GM23338 (cell line): ENCODE measurements around the gene TMEM140. TPM values are rescaled to one million over a fixed set of nuclear protein-coding genes. Genes with fewer than 3 reads are reported as not detected.

Source experiments
- ATAC-seq: fragments of 200-7000 bp; cut with Tn5 transposase; 3 replicates; pipeline ENCODE4 v1.9.1; 2020
- DNase-seq: peaks from one replicate; pipeline ENCODE4 v3.0.0-alpha.2; 2015; ENCODE audit warnings: low spot score
- H2AFZ ChIP-seq: fragments of 200-600 bp; sonication (generic); 2 replicates; pipeline ENCODE4 v1.8.0; 2016; ENCODE audit warnings: antibody characterized with exemption, mild to moderate bottlenecking, moderate library complexity
- H3F3A ChIP-seq: fragments of 200-600 bp; sonication (generic); replicated peaks from 2 replicates; pipeline ENCODE4 v1.8.0; 2017; ENCODE audit warnings: antibody characterized with exemption, mixed run types, low read depth
- H3K27ac ChIP-seq: fragments of 200-600 bp; sonication (generic); 2 replicates; pipeline ENCODE4 v1.6.1; 2016; ENCODE audit warnings: low read depth
- H3K27me3 ChIP-seq: fragments of 200-600 bp; sonication (generic); 2 replicates; pipeline ENCODE4 v1.8.0; 2016; ENCODE audit warnings: mild to moderate bottlenecking, mixed run types, moderate library complexity; ENCODE audit not compliant: insufficient read depth
- H3K36me3 ChIP-seq: fragments of 200-600 bp; sonication (generic); 2 replicates; pipeline ENCODE4 v1.8.0; 2016; ENCODE audit warnings: mild to moderate bottlenecking; ENCODE audit not compliant: insufficient read depth
- H3K4me1 ChIP-seq: fragments of 200-600 bp; sonication (generic); 2 replicates; pipeline ENCODE4 v1.8.0; 2016; ENCODE audit warnings: mild to moderate bottlenecking, moderate library complexity; ENCODE audit not compliant: insufficient read depth
- H3K4me2 ChIP-seq: fragments of 200-600 bp; sonication (generic); 2 replicates; pipeline ENCODE4 v1.7.1; 2017; ENCODE audit warnings: mixed run types
- H3K4me3 ChIP-seq: fragments of 200-600 bp; sonication (generic); 2 replicates; pipeline ENCODE4 v1.6.1; 2016; ENCODE audit warnings: mixed run types
- H3K79me2 ChIP-seq: fragments of 200-600 bp; sonication (generic); replicated peaks from 2 replicates; pipeline ENCODE4 v1.8.0; 2017; ENCODE audit warnings: mild to moderate bottlenecking; ENCODE audit not compliant: insufficient read depth
- H3K9me2 ChIP-seq: fragments of 200-600 bp; sonication (generic); 2 replicates; pipeline ENCODE4 v1.8.0; 2017; ENCODE audit not compliant: insufficient read depth
- H4K20me1 ChIP-seq: fragments of 200-600 bp; sonication (generic); replicated peaks from 2 replicates; pipeline ENCODE4 v1.8.0; 2017; ENCODE audit warnings: mild to moderate bottlenecking; ENCODE audit not compliant: insufficient read depth
- H3K27ac Mint-ChIP-seq: 2 replicates; pipeline ENCODE4 v1.8.0; 2020; ENCODE audit warnings: inconsistent platforms, mild to moderate bottlenecking, moderate library complexity, mixed read lengths
- H3K27me3 Mint-ChIP-seq: 3 replicates; pipeline ENCODE4 v1.8.0; 2022; ENCODE audit warnings: low read depth, mild to moderate bottlenecking, moderate library complexity, mixed read lengths, inconsistent platforms; ENCODE audit not compliant: insufficient read depth, poor library complexity
- H3K36me3 Mint-ChIP-seq: 3 replicates; pipeline ENCODE4 v1.8.0; 2021; ENCODE audit warnings: low read depth, mild to moderate bottlenecking, inconsistent platforms, moderate library complexity, mixed read lengths
- H3K4me1 Mint-ChIP-seq: 3 replicates; pipeline ENCODE4 v1.8.0; 2020; ENCODE audit warnings: mild to moderate bottlenecking, inconsistent platforms, mixed read lengths
- H3K4me3 Mint-ChIP-seq: 3 replicates; pipeline ENCODE4 v1.8.0; 2021; ENCODE audit warnings: moderate library complexity, mild to moderate bottlenecking, inconsistent platforms, mixed read lengths
- H3K9me3 Mint-ChIP-seq: 3 replicates; pipeline ENCODE4 v1.8.0; 2020; ENCODE audit warnings: moderate library complexity, mild to moderate bottlenecking, inconsistent platforms, mixed read lengths
- CREB1 ChIP-seq: fragments of 250-450 bp; sonication (Bioruptor Pico); IDR thresholded peaks from 2 replicates; pipeline ENCODE4 v1.5.0; 2020; ENCODE audit warnings: low read depth, mild to moderate bottlenecking, moderate library complexity
- EZH2 ChIP-seq: fragments of 200-600 bp; sonication (generic); IDR thresholded peaks from one replicate; pipeline ENCODE4 v1.8.0; 2017; ENCODE audit warnings: antibody characterized with exemption, mild to moderate bottlenecking, low read depth; ENCODE audit not compliant: unreplicated experiment
- EZH2phosphoT487 ChIP-seq: fragments of 200-600 bp; sonication (generic); IDR thresholded peaks from one replicate; pipeline ENCODE4 v1.8.1; 2018; ENCODE audit warnings: antibody characterized with exemption; ENCODE audit not compliant: unreplicated experiment
- JUNB ChIP-seq: IDR thresholded peaks from one replicate; pipeline ENCODE4 v1.6.1; 2016; ENCODE audit warnings: antibody characterized with exemption; ENCODE audit not compliant: unreplicated experiment
- NANOG ChIP-seq: IDR thresholded peaks from 2 replicates; pipeline ENCODE4 v1.6.1; 2016; ENCODE audit warnings: antibody characterized with exemption, borderline replicate concordance
- POLR2AphosphoS5 ChIP-seq: IDR thresholded peaks from 2 replicates; pipeline ENCODE4 v1.6.1; 2016; ENCODE audit warnings: antibody characterized with exemption, low read depth
- STAT1 ChIP-seq: IDR thresholded peaks from one replicate; pipeline ENCODE4 v1.6.1; 2016; ENCODE audit warnings: antibody characterized with exemption; ENCODE audit not compliant: unreplicated experiment
- ZNF114 ChIP-seq: fragments of 250-450 bp; sonication (Bioruptor Pico); IDR thresholded peaks from 2 replicates; pipeline ENCODE4 v1.5.0; 2020; ENCODE audit warnings: mild to moderate bottlenecking, moderate library complexity
- ZNF331 ChIP-seq: fragments of 250-450 bp; sonication (Bioruptor Pico); IDR thresholded peaks from 2 replicates; pipeline ENCODE4 v1.5.0; 2020; ENCODE audit warnings: low read depth, mild to moderate bottlenecking, moderate library complexity
- polyA plus RNA-seq: library from polyadenylated mRNA; unstranded; fragments of >200 nt; fragmentation: Nextera tagmentation; extraction: Ambion mirVana; gene quantifications from 2 replicates; pipeline ENCODE4 v1.2.1, GENCODE V29; 2016
- total RNA-seq: library from RNA; depleted of rRNA; stranded (reverse); fragments of >200 nt; shearing (Covaris generic); gene quantifications from 2 replicates; pipeline ENCODE4 v1.2.3, GENCODE V29; 2014
- TF ChIP-seq, protein P1 (sequence below): IDR thresholded peaks from 2 replicates; pipeline ENCODE4 v1.6.1; 2016; ENCODE audit warnings: antibody characterized with exemption
- TF ChIP-seq, protein P2 (sequence below), 2 experiments: fragments of 200-600 bp in 1 of 2; sonication (generic) in 1 of 2; conservative IDR thresholded peaks; 2 replicates each; pipeline versions ENCODE4 v1.5.1 to v1.6.1; 2016 to 2017; ENCODE audit warnings: antibody characterized with exemption in 2 of 2, low read depth in 2 of 2, mild to moderate bottlenecking in 2 of 2, moderate library complexity in 1 of 2
- TF ChIP-seq, protein P3 (sequence below): IDR thresholded peaks from one replicate; pipeline ENCODE4 v1.6.1; 2018; ENCODE audit warnings: antibody characterized with exemption; ENCODE audit not compliant: unreplicated experiment
- TF ChIP-seq, protein P4 (sequence below): fragments of 250-450 bp; sonication (Bioruptor Pico); IDR thresholded peaks from 2 replicates; pipeline ENCODE4 v1.5.0; 2020; ENCODE audit warnings: mild to moderate bottlenecking, moderate library complexity

The TMEM140 gene
- total and polyA plus RNA-seq, 2 experiments from 2014 or later = 2.7 TPM; not detected in 1

DNA sequence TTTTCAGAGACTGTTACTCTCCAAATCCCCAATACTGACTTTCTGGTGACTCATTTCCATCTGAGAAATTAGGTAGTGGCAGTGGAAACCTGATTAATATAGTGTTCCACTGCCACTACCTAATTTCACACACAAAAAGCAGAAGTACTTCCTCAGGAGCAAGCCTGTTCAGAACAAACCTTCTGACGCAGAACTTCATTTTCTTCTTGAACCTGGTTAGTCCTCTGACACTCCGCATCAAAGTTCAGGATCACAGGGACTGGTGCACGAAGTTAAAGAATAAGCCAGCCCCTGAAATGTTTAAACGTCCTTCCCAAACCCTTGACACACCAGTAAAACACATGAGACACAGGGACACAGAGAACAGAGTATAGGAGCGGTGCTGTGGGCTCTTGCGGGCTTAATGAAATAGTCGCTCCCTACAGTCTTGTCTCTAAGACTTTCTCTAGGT, 59.1 kb downstream of the TMEM140 start:
- Mint-ChIP-seq H3K36me3 (peaks cover 5% of the 10 kb centered on the region; the same call in 1 of the 3 replicates), H3K27me3 (peaks cover 16% of the 10 kb centered on the region), H3K27ac (no peak overlapping the region), H3K9me3 (no peaks in the 10 kb centered on the region), H3K4me1 (peaks cover 4% of the 10 kb centered on the region; the same call in 2 of the 3 replicates), H3K4me3 (no peak overlapping the region)
- no peaks in the 10 kb centered on the region for H3F3A ChIP-seq
- H3K79me2 ChIP-seq = no peaks in the 10 kb centered on the region
- TF ChIP-seq ZNF114 (CRISPR knock-in tag) (no peak), JUNB (no peak), POLR2AphosphoS5 (no peak), ZNF331 (CRISPR knock-in tag) (no peak), STAT1 (no peak), NANOG (no peak), CREB1 (no peak), EZH2phosphoT487 (no peak), EZH2 (no peak)
- TF ChIP-seq, protein P1, sequence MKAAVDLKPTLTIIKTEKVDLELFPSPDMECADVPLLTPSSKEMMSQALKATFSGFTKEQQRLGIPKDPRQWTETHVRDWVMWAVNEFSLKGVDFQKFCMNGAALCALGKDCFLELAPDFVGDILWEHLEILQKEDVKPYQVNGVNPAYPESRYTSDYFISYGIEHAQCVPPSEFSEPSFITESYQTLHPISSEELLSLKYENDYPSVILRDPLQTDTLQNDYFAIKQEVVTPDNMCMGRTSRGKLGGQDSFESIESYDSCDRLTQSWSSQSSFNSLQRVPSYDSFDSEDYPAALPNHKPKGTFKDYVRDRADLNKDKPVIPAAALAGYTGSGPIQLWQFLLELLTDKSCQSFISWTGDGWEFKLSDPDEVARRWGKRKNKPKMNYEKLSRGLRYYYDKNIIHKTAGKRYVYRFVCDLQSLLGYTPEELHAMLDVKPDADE = no peak
- TF ChIP-seq, protein P2, sequence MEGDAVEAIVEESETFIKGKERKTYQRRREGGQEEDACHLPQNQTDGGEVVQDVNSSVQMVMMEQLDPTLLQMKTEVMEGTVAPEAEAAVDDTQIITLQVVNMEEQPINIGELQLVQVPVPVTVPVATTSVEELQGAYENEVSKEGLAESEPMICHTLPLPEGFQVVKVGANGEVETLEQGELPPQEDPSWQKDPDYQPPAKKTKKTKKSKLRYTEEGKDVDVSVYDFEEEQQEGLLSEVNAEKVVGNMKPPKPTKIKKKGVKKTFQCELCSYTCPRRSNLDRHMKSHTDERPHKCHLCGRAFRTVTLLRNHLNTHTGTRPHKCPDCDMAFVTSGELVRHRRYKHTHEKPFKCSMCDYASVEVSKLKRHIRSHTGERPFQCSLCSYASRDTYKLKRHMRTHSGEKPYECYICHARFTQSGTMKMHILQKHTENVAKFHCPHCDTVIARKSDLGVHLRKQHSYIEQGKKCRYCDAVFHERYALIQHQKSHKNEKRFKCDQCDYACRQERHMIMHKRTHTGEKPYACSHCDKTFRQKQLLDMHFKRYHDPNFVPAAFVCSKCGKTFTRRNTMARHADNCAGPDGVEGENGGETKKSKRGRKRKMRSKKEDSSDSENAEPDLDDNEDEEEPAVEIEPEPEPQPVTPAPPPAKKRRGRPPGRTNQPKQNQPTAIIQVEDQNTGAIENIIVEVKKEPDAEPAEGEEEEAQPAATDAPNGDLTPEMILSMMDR (conservative IDR thresholded peaks at IDR 0.05; ENCODE audit: low read depth in 2 of 2) = no peak
- TF ChIP-seq, protein P3, sequence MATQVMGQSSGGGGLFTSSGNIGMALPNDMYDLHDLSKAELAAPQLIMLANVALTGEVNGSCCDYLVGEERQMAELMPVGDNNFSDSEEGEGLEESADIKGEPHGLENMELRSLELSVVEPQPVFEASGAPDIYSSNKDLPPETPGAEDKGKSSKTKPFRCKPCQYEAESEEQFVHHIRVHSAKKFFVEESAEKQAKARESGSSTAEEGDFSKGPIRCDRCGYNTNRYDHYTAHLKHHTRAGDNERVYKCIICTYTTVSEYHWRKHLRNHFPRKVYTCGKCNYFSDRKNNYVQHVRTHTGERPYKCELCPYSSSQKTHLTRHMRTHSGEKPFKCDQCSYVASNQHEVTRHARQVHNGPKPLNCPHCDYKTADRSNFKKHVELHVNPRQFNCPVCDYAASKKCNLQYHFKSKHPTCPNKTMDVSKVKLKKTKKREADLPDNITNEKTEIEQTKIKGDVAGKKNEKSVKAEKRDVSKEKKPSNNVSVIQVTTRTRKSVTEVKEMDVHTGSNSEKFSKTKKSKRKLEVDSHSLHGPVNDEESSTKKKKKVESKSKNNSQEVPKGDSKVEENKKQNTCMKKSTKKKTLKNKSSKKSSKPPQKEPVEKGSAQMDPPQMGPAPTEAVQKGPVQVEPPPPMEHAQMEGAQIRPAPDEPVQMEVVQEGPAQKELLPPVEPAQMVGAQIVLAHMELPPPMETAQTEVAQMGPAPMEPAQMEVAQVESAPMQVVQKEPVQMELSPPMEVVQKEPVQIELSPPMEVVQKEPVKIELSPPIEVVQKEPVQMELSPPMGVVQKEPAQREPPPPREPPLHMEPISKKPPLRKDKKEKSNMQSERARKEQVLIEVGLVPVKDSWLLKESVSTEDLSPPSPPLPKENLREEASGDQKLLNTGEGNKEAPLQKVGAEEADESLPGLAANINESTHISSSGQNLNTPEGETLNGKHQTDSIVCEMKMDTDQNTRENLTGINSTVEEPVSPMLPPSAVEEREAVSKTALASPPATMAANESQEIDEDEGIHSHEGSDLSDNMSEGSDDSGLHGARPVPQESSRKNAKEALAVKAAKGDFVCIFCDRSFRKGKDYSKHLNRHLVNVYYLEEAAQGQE = no peak
- TF ChIP-seq, protein P4, sequence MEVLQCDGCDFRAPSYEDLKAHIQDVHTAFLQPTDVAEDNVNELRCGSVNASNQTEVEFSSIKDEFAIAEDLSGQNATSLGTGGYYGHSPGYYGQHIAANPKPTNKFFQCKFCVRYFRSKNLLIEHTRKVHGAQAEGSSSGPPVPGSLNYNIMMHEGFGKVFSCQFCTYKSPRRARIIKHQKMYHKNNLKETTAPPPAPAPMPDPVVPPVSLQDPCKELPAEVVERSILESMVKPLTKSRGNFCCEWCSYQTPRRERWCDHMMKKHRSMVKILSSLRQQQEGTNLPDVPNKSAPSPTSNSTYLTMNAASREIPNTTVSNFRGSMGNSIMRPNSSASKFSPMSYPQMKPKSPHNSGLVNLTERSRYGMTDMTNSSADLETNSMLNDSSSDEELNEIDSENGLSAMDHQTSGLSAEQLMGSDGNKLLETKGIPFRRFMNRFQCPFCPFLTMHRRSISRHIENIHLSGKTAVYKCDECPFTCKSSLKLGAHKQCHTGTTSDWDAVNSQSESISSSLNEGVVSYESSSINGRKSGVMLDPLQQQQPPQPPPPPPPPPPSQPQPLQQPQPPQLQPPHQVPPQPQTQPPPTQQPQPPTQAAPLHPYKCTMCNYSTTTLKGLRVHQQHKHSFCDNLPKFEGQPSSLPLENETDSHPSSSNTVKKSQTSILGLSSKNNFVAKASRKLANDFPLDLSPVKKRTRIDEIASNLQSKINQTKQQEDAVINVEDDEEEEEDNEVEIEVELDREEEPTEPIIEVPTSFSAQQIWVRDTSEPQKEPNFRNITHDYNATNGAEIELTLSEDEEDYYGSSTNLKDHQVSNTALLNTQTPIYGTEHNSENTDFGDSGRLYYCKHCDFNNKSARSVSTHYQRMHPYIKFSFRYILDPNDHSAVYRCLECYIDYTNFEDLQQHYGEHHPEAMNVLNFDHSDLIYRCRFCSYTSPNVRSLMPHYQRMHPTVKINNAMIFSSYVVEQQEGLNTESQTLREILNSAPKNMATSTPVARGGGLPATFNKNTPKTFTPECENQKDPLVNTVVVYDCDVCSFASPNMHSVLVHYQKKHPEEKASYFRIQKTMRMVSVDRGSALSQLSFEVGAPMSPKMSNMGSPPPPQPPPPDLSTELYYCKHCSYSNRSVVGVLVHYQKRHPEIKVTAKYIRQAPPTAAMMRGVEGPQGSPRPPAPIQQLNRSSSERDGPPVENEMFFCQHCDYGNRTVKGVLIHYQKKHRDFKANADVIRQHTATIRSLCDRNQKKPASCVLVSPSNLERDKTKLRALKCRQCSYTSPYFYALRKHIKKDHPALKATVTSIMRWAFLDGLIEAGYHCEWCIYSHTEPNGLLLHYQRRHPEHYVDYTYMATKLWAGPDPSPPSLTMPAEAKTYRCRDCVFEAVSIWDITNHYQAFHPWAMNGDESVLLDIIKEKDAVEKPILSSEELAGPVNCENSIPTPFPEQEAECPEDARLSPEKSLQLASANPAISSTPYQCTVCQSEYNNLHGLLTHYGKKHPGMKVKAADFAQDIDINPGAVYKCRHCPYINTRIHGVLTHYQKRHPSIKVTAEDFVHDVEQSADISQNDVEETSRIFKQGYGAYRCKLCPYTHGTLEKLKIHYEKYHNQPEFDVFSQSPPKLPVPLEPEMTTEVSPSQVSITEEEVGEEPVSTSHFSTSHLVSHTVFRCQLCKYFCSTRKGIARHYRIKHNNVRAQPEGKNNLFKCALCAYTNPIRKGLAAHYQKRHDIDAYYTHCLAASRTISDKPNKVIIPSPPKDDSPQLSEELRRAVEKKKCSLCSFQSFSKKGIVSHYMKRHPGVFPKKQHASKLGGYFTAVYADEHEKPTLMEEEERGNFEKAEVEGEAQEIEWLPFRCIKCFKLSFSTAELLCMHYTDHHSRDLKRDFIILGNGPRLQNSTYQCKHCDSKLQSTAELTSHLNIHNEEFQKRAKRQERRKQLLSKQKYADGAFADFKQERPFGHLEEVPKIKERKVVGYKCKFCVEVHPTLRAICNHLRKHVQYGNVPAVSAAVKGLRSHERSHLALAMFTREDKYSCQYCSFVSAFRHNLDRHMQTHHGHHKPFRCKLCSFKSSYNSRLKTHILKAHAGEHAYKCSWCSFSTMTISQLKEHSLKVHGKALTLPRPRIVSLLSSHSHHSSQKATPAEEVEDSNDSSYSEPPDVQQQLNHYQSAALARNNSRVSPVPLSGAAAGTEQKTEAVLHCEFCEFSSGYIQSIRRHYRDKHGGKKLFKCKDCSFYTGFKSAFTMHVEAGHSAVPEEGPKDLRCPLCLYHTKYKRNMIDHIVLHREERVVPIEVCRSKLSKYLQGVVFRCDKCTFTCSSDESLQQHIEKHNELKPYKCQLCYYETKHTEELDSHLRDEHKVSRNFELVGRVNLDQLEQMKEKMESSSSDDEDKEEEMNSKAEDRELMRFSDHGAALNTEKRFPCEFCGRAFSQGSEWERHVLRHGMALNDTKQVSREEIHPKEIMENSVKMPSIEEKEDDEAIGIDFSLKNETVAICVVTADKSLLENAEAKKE (CRISPR knock-in tag) = no peak
- H3K27ac ChIP-seq = no peak overlapping the region
- H3K9me2 ChIP-seq = no peaks in the 10 kb centered on the region
- H2AFZ ChIP-seq = no peak overlapping the region
- H3K27me3 ChIP-seq = peaks cover 11% of the 10 kb centered on the region
- ATAC-seq (no peak), DNase-seq (no peak)
- H3K36me3 ChIP-seq = no peaks in the 10 kb centered on the region
- H4K20me1 ChIP-seq = no peaks in the 10 kb centered on the region
- peaks cover 6% of the 10 kb centered on the region for H3K4me1 ChIP-seq
- H3K4me3 ChIP-seq = no peak overlapping the region
- no peak overlapping the region for H3K4me2 ChIP-seq
